HK-2 (cell line): ENCODE results near the gene DNAAF5.
A peak's percentile ranks its signal among the peaks of the same experiment; 100 is the strongest.

Experiments
- DNase-seq: peaks from one replicate; pipeline ENCODE4 v3.0.0-alpha.2; 2018; ENCODE audit not compliant: unreplicated experiment

DNAAF5 gene

GRCh38 chr7:726084-726853 lies at the start of gene DNAAF5:
Gene DNAAF5, plus strand, starts transcription at chr7:726699. Its CDS starts 22 bp downstream, at chr7:726721.
- DNase-seq = peak; percentile 85

GRCh38 chr7:676972-677385 lies 49.5 kb upstream of the DNAAF5 start:
- no peak for DNase-seq

GRCh38 chr7:680411-681127 lies 45.9 kb upstream of the DNAAF5 start:
- DNase-seq = no peak

GRCh38 chr7:681551-682307 lies 44.8 kb upstream of the DNAAF5 start:
- no peak for DNase-seq

- DNase-seq = no peak
Measured at GRCh38 chr7:682810-683209, 43.7 kb upstream of the DNAAF5 start.

- no peak for DNase-seq
Measured at GRCh38 chr7:683526-684205, 42.8 kb upstream of the DNAAF5 start.

- no peak for DNase-seq
Measured at GRCh38 chr7:684416-684815, 42.1 kb upstream of the DNAAF5 start.

- no peak for DNase-seq
Measured at GRCh38 chr7:685540-685939, 41.0 kb upstream of the DNAAF5 start.

GRCh38 chr7:690478-691360 lies 35.8 kb upstream of the DNAAF5 start:
- DNase-seq = no peak

- DNase-seq = no peak
Measured at GRCh38 chr7:691361-692045, 35.0 kb upstream of the DNAAF5 start.

- no peak for DNase-seq
Measured at GRCh38 chr7:693280-693679, 33.2 kb upstream of the DNAAF5 start.

- DNase-seq = no peak
Measured at GRCh38 chr7:696426-696811, 30.1 kb upstream of the DNAAF5 start.

- DNase-seq = no peak
Measured at GRCh38 chr7:696812-697551, 29.5 kb upstream of the DNAAF5 start.

GRCh38 chr7:698515-699475 lies 27.7 kb upstream of the DNAAF5 start:
- DNase-seq = no peak

GRCh38 chr7:699476-700170 lies 26.9 kb upstream of the DNAAF5 start:
- no peak for DNase-seq

GRCh38 chr7:701086-701671 lies 25.3 kb upstream of the DNAAF5 start:
- no peak for DNase-seq

- no peak for DNase-seq
Measured at GRCh38 chr7:703049-703448, 23.4 kb upstream of the DNAAF5 start.

GRCh38 chr7:706721-707120 lies 19.8 kb upstream of the DNAAF5 start:
- DNase-seq = no peak
